ENCODE data around the gene COL5A1.

DNA sequence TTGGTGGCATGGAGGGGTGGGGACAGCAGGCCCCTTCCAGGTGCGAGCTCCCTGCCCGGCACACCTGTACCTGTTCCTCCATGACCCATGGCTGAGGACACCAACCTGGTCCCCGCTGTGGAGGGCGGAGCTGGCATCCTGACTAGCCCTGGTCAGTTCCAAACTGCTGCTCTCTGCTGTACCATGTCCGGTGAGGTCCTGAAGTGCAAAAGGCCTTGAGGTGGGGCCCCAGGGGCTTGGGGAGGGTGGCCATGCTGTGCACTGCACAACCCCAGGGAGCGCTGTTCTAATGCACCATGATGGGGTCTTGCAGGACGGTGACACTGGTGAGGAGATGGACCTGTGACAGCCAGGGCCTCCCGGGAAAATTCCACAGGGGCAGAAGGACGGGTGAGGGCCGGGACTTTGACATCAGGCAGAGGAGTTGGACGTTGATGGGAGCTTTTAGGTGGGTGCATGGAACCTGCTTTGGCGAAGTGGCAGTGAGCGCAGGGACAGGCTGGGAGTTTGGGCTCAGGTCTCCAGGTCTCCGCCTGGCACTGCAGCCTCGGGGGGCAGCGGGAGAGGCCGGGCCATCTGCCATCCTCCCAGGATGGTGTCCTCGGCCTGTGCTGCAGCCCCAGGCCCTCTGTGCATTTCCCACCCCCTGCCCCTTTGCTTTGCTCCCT lies 38.9 kb downstream of the COL5A1 start:
- TF ChIP-seq EZH2phosphoT487 (IDR thresholded peaks at IDR 0.05; ENCODE audit: borderline replicate concordance, low read length) (no peak), EZH2 (IDR thresholded peaks at IDR 0.05; ENCODE audit: low read length, unreplicated experiment) (no peak)
- TF ChIP-seq, protein P1, sequence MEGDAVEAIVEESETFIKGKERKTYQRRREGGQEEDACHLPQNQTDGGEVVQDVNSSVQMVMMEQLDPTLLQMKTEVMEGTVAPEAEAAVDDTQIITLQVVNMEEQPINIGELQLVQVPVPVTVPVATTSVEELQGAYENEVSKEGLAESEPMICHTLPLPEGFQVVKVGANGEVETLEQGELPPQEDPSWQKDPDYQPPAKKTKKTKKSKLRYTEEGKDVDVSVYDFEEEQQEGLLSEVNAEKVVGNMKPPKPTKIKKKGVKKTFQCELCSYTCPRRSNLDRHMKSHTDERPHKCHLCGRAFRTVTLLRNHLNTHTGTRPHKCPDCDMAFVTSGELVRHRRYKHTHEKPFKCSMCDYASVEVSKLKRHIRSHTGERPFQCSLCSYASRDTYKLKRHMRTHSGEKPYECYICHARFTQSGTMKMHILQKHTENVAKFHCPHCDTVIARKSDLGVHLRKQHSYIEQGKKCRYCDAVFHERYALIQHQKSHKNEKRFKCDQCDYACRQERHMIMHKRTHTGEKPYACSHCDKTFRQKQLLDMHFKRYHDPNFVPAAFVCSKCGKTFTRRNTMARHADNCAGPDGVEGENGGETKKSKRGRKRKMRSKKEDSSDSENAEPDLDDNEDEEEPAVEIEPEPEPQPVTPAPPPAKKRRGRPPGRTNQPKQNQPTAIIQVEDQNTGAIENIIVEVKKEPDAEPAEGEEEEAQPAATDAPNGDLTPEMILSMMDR (conservative IDR thresholded peaks at IDR 0.05; ENCODE audit: low read depth, low read length), result no peak
